ENCODE measurements around the gene RIC8A. TPM values are rescaled to one million over a fixed set of nuclear protein-coding genes. Genes with fewer than 3 reads are reported as not detected.
A peak's percentile ranks its signal among the peaks of the same experiment; 100 is the strongest.

Gene RIC8A
- total and polyA plus RNA-seq, 2 of the 13 experiments (the other 11 are each of a cell fraction or from before 2014, with no cell fraction given) = 62.1 to 63.8 TPM

- TF ChIP-seq ARID4A (CRISPR knock-in tag; IDR thresholded peaks at IDR 0.05; ENCODE audit: borderline replicate concordance) (no peak), CREM (IDR thresholded peaks at IDR 0.05) (0 out of 2 replicates have a peak, but pooled peaks have one; percentile 33), CREM (CRISPR knock-in tag; IDR thresholded peaks at IDR 0.05) (no peak), MAFG (CRISPR knock-in tag; IDR thresholded peaks at IDR 0.05) (no peak), TCF7L2 (IDR thresholded peaks at IDR 0.05; ENCODE audit: low read depth, low read length) (no peak), ZNF639 (CRISPR knock-in tag; conservative IDR thresholded peaks at IDR 0.05) (no peak), NFIC (IDR thresholded peaks at IDR 0.05; ENCODE audit: low read length) (no peak), ASH2L (IDR thresholded peaks at IDR 0.05; ENCODE audit: insufficient read length, low read depth, low read length) (peak; percentile 79), FOXC1 (CRISPR knock-in tag; IDR thresholded peaks at IDR 0.05; ENCODE audit: borderline replicate concordance) (no peak; the same call in 1 of the 2 replicates), THAP11 (CRISPR knock-in tag; IDR thresholded peaks at IDR 0.05) (no peak; the same call in 1 of the 2 replicates), ZNF34 (CRISPR knock-in tag; IDR thresholded peaks at IDR 0.05; ENCODE audit: borderline replicate concordance) (no peak), ZNF644 (CRISPR knock-in tag; IDR thresholded peaks at IDR 0.05; ENCODE audit: low read depth) (no peak), FOSL2 (CRISPR knock-in tag; IDR thresholded peaks at IDR 0.05) (no peak; the same call in 1 of the 2 replicates), ZNF766 (CRISPR knock-in tag; IDR thresholded peaks at IDR 0.05; ENCODE audit: borderline replicate concordance) (0 out of 2 replicates have a peak, but pooled peaks have one; percentile 33), ZNF704 (CRISPR knock-in tag; IDR thresholded peaks at IDR 0.05; ENCODE audit: borderline replicate concordance) (0 out of 2 replicates have a peak, but pooled peaks have one; percentile 7), GMEB1 (CRISPR knock-in tag; IDR thresholded peaks at IDR 0.05; ENCODE audit: borderline replicate concordance) (no peak), ZNF329 (CRISPR knock-in tag; IDR thresholded peaks at IDR 0.05; ENCODE audit: low read depth) (no peak)
These were observed 28.7 kb downstream of the RIC8A start, which contains the start of gene SIRT3 (continued) for GRCh38 chr11:235997-236773.
